D721Med (cell line): ENCODE results near the gene TNFAIP8L3.
"Not testable (repeated sequence)": the region's sequence is repeated elsewhere in the genome, so short reads cannot be mapped to it uniquely, and the experiment has no call there.

Experiments used
- DNase-seq: peaks from one replicate; pipeline ENCODE4 v3.0.0; 2011; ENCODE audit warnings: low spot score; ENCODE audit not compliant: insufficient read length
- FAIRE-seq: peaks from 2 replicates; lab custom pipeline; 2011; peaks lifted over from hg19 to GRCh38; lab: Jason Lieb, UNC
- CTCF ChIP-seq: IDR thresholded peaks from 2 replicates; pipeline ENCODE4 v1.5.1; 2012; ENCODE audit warnings: mild to moderate bottlenecking, control low read depth; ENCODE audit not compliant: insufficient read depth; ENCODE audit errors: missing control alignments

The TNFAIP8L3 gene

GRCh38 chr15:51048308-51048707 is 46.4 kb downstream of the TNFAIP8L3 start:
- no peak for FAIRE-seq

DNA sequence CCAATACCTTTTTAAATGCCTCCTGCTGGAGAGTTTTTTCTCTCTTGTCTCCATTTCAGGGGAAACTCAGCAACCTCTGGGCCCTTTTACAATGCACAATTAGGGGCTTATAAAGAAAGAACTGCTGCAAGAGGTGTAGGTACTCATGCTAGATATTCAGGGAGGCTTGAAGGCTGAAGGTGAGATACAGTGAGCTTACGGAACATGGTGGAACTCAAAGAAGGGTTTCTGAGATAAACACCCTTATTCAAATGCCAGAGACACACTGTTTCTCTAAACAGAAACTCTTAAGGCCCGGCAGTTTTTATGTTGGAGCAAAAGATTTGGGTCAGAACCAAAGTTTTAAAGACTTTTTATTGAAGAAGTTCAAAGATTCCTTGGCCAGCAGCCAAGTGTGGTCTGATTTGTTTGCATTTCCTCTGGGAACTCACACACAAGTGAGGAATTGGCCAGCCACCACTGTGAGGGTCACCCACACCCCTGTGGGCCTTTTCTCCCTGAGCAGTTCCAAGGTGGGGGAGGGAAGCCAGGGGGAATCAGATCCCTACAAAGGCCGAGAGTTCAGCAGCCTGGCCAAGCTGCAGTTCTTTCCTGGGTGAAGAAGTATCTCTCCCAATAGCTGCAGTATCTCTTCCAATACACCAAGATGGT is 47.8 kb downstream of the TNFAIP8L3 start:
- TF ChIP-seq CTCF, result no peak
- DNase-seq (no peak), FAIRE-seq (no peak)

More at GRCh38 chr15:51048308-51048707, 46.4 kb downstream of the TNFAIP8L3 start:
- no peak for TF ChIP-seq CTCF
- no peak for DNase-seq

- DNase-seq (no peak), FAIRE-seq (no peak)
- TF ChIP-seq CTCF, result no peak
Observed at GRCh38 chr15:51046016-51046415, 48.7 kb downstream of the TNFAIP8L3 start.

GRCh38 chr15:51044037-51044727 is 50.5 kb downstream of the TNFAIP8L3 start:
- TF ChIP-seq CTCF, result no peak
- DNase-seq, result no peak
- FAIRE-seq, result no peak

- no peak for TF ChIP-seq CTCF
- no peak for DNase-seq
- no peak for FAIRE-seq
Observed at GRCh38 chr15:51038974-51039319, 55.8 kb downstream of the TNFAIP8L3 start.

DNA sequence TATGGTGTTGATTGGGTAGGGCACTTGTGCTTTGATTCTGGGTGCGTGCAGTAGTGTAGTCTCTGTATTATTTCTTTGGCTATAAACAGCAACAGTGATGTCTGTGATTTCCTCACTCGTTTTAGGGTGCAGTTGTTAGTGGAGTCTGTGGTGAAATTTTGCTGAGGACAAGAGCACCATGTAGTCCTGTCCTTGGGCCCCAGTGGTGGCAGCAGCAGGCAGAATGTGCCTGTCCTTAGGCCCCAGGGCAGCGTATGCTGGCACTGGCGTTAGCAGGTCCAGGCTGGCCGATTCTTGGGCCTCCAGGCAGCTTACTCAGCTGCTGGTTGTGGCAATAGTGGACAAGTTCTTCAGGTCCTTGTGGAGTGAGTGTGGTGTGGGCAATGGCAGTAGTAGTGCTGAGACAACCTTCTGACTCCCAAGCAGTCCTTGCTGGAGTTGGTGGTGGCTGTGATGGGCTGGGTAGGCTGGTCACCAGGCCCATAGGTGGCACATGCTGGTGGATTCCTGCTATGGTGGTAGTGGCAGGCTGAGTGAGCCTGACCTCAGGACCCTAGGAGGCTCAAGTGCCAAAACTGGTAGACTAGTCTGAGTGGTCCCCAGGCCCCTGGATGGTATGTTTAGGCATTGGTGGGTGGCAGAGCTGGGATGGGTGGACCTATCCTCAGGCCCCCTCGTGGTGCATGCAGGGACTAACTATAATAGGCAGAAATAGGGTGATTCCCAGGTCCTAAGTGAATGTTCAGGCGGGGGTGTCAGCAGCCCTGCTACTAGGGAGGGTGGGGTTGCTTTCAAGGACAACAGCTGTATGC is 56.3 kb downstream of the TNFAIP8L3 start:
- no peak for TF ChIP-seq CTCF
- no peak for DNase-seq

GRCh38 chr15:51037474-51037873 is 57.2 kb downstream of the TNFAIP8L3 start:
- not testable (repeated sequence) for DNase-seq, FAIRE-seq

More for the DNA sequence above, 56.3 kb downstream of the TNFAIP8L3 start:
- no peak for FAIRE-seq
